ENCODE results near the gene ZBTB12.
"Not testable (repeated sequence)": the region's sequence is repeated elsewhere in the genome, so short reads cannot be mapped to it uniquely, and the experiment has no call there.

The ZBTB12 gene

DNA sequence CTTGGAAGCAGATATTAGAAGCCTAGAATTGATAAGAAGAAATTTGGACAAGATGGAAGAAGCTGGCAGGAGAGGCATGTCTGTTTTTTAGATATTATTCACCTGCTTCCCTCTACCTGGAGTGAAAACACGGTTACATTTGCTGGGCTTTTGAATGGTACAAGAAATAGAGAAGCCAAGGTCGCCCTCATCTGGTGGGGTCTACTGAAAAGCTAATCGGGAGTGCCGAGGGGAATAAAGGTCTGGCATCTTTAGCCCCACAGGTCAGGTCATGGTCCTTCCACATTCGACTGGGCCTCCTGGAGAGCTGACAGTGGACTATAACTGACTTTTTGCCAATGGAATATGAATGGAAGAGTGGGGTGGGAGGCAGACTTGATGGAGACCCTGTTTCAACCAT, 21.1 kb upstream of the ZBTB12 start:
- no peak for DNase-seq

DNA sequence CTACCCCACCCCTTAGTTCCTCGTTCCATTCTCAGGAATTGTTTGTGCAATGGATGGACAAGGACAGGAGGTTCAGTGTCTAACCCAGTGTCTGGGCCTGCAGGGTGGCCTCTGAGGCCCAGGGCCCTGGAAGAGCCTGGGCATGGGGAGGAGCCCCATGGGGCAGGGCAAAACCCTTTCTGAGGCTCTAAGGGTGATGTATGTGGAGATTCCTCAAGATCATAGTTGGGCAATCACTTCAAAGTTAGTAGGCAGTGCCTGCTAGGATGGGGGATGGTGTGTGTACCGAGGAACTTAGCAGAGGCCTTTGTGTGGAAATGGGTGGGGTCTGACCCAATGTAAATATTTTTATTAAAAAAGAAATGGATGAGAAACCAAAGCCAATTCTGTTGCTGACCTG, 18.9 kb upstream of the ZBTB12 start:
- DNase-seq = no peak

DNA sequence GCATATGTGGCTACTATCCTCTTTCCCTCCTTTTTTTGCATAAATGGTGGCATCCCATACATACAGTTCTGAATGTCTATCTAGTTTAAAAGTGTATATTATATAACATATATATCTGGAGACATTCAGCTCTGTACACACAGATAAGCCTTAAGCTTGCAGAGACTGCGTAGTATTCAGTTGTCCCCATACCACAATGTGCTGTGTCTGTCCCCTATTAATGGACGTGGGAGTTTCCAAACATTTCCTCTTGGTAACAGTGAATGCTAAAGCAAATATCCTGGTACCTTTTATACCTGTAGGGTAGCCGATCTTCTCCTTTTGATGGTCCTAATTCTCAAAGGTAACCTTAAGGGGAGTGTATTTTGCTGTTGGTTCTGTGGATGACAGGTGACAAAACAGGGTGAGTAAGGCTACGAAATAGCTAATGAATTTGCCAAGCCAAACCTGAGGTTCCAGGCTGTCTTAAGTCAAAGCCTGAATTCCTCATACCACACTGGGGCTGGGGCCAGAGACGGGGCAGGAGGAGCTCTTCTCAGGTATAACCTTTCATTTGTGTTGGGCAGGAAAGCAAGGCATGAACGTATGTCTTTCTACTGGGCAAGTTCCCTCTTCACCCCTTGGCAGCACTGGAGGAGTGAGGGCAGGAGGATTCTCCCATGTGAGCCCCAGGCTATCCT, 17.9 kb upstream of the ZBTB12 start:
- no peak for DNase-seq

DNA sequence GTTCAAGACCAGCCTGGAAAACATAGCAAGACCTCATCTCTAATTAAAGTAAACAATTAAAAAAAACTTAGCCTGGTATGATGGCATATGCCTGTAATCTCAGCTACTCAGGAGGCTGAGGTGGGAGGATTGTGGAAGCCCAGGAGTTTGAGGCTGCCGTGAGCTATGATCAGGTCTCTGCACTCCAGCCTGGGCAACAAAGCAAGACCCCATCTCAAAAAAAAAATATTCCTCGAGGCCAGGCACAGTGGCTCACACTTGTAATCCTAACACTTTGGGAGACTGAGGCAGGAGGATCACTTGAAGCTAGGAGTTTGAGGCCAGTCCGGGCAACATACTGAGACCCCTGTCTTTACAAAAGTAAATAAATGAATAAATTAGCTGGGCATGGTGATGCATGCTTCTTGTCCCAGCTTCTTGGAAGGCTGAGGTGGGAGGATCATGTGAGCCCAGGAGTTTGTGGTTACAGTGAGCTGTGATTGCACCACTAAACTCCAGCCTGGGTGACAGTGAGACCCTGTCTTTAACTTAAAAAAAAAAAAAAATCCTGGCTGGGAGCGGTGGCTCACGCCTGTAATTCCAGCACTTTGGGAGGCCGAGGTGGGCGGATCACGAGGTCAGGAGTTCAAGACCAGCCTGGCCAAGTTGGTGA, 16.3 kb upstream of the ZBTB12 start:
- no peak for DNase-seq

DNA sequence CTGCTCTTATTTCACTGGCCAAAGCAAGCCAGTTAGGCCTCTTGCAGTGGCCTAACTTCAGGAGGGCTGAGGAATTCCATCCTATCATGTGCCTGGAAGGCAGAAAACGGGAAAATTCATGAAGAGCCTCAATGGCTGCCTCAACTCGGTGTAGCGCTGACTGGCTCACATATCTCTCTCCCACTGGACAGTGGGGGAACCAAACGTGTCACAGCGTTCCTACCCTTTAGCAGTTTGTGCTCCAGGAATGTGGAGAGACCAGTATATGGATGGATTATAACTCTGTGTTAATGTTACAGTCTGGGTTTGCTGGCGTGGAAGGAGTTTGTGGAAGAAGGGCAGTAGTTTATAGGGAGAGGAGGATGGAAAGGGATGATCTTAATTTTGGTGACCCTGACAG, 13.9 kb upstream of the ZBTB12 start:
- no peak for DNase-seq

DNA sequence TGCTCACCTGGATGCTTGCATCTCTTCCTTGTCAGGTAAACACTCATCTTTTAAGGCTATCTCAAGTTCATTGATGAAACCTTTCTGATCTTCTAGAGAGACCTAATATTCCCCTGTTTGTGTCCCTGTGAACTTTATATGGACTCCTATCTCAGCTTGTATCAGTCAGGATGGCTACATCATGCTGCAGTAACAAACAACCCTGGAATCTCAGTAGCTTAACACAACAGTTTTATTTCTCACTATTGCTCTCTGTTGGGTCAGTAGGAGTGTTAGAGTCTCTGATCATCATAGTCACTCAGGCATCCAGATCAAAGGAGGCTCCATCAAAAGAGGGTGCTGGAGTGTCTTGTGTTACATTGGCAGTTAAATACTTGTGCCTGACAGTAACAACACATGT, 13.5 kb upstream of the ZBTB12 start:
- no peak for DNase-seq

DNA sequence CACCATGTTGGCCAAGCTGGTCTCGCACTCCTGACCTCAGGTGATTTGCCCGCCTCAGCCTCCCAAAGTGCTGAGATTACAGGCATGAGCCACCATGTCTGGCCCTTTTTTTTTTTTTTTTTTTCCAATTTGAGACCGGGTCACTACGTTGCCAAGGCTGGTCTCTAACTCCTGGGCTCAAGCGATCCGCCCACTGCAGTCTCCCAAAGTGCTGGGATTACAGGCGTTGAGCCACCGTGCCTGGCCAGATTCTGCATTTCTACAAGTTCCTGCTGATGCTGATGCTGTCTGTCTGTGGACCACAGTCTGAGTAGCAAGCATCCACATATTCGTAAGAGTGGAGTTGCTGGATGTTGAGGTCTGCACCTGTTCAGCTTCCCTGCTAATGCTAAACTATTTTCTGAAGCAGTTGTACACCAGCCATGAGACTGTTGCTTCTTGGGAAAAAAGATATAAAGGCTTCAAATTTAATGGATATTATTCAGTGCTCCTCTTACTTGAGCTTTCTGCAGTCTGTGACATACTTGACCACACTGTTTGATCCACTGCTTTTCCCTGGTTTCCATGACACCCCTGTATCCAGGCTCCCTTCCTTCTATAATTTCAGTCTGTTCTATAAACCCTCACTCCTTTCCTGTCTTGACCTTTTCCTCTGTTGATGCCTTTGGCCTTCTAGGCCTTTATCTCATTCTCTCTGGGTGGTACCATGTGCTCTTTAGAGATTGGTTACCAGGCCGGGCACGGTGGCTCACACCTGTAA, 10.1 kb upstream of the ZBTB12 start:
- no peak for DNase-seq

DNA sequence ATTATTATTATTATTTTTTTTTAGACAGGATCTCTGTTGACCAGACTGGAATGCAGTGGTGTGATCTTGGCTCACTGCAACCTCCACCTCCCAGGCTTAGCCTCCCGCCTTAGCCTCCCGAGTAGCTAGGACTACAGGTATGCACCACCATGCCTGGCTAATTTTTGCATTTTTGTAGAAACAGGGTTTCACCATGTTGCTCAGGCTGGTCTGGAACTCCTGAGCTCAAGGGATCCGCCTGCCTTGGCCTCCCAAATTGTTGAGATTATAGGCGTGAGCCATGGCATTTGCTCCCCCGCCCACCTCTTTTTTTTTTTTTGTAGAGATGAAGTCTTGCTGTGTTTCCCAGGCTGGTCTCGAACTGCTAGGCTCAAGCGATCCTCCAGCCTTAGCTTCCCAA, 7.4 kb upstream of the ZBTB12 start:
- not testable (repeated sequence) for DNase-seq

DNA sequence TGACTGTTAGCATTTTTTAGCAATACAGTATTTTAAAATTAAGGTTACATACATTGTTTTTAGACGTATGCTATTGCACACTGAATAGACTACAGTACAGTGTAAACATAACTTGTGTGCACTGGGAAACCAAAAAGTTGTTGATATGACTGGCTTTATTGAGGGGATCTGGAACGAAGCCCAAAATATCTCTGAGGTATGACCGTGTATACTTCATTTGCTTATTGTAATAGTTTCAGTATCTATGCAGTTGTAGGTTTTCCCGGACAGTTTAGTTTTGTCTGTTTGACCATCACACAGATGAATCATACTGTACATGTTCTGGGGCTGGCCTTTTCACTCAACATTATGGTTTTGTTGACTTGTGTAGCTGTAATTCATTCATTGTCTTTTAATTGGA, 6.9 kb upstream of the ZBTB12 start:
- no peak for DNase-seq

DNA sequence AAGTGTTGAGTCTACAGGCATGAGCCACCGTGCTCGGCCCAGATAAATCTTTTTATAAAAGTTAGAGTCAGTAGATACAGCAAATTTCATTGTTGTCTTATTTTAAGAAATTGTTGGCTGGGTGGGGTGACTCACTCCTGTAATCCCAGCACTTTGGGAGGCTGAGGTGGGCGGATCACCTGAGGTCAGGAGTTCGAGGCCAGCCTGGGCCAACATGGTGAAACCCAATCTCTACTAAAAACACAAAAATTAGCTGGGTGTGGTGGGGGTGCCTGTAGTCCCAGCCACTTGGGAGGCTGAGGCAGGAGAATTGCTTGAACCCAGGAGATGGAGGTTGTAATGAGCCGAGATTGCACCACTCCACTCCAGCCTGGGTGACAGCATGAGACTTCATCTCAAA, 6.4 kb upstream of the ZBTB12 start:
- not testable (repeated sequence) for DNase-seq

DNA sequence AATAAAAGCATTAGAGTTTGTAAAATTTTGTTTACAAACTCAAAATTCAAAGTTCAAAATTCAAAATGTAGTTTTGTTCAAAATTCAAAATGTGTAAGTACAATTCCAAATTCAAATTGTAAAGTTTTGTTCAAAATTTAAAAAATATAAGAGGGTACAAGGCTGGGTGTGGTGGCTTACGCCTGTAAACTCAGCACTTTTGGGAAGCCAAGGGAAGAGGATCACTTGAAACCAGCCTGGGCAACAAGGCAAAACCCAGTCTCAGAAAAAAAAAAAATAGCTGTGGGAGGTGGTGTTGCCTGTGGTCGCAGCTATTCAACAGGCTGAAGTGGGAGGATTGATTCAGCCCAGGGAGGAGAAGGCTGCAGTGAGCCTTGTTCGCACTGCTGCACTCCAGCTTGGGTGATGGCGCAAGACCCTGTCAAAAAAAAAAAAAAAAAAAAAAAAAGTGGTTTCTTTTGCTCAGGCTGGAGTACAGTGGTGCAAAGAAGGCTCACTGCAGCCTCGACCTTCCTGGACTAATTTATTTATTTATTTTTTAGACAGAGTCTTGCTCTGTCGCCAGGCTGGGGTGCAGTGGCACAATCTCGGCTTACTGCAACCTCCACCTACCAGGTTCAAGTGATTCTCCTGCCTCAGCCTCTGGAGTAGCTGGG, 5.4 kb upstream of the ZBTB12 start:
- DNase-seq = no peak

DNA sequence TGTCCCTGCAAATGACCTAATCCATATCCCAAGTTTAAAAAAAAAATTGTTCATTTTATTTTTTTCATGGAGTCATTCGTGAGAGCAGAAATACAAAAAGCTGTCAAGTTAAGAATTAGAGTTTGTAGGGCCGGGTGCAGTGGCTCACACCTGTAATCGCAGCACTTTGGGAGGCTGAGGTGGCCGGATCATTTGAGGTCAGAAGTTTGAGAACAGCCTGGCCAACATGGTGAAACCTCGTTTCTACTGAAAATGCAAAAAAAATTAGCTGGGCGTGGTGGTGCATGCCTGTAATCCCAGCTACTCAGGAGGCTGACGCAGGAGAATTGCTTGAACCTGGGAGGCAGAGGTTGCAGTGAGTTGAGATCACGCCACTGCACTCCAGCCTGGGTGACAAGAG, 4.8 kb upstream of the ZBTB12 start:
- not testable (repeated sequence) for DNase-seq

DNA sequence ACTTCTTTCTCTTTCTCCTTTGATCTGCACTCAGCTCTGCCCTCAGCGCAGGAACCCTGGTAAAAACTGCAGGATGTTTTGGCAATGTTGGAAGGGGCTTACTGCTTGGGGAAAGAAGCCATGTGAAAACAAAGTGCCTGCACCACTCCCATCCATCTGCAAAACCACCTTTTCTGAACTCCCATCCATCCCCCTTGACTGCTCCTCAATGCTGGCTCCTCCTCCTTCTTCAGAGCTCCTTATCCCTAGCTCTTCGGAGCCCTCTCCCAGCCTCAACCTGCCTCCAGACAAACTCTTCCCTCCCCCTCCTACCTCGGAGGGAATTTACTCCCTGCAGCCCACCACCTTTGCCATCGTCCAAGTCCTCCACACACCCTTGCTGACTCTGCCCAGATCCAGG, 4.2 kb upstream of the ZBTB12 start:
- DNase-seq = no peak

DNA sequence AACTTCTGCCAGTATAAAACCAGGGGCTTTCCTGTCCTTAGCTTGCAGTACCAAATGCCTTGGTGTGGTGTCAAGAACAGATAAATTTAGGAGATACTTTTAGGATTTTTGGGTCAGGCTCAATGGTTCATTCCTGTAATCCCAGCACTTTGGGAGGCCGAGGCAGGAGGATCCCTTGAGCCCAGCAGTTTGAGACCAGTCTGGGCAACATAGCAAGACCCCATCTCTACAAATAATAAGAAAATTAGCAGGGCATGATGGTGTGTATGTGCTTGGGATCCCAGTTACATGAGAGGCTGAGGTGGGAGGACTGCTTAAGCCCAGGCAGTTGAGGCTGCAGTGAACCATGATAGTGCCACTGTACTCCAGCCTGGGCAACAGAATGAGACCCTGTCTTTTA, 3.2 kb upstream of the ZBTB12 start:
- no peak for DNase-seq

DNA sequence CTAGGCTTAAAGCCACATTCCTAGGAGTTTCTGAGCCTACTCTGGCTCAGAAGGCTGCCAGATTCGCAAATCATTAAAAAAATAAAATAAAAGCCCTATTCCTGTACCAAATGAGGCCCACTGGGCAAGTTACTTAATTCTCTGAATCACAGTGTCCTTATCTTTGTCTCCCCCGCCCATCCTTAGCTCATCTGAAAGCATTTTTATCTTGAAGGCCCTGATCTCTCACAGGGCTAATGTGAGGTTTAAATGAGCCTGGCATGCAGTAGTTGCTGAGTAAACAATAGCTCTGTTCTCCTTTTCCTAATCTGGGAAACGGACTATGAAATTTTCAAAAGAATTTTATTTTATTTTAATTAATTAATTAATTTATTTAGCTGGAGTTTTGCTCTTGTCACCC, 2.1 kb upstream of the ZBTB12 start:
- no peak for DNase-seq

DNA sequence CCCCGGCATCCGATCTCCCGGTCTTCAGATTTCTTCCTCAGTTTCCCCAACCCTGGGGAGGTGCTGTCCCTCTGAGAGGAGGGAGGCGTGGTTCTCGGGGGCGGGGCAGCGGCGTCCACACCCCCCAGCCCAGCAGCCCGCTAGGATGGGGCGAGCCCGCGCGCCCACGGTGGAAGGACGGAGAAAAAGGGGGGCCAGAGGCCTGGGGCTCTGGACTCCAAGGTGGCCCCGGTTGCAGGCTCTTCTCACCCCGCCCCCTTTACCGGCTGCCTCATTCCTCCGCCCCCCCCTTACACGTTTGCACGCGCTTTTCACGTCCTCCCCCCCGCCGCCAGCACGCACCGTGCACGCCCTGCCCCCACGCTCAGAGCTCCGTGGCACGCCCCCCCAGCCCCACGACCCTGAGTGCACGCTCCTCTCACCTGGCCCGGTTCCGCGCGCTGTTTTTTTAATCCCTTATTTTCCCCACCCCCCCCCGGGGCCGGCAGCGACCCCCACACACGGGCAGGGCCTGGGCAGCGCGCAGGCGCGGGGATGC, 402 bp downstream of the ZBTB12 start:
- peak in 41 of 58 donors; percentile 11 to 81 (median 69) for DNase-seq

DNA sequence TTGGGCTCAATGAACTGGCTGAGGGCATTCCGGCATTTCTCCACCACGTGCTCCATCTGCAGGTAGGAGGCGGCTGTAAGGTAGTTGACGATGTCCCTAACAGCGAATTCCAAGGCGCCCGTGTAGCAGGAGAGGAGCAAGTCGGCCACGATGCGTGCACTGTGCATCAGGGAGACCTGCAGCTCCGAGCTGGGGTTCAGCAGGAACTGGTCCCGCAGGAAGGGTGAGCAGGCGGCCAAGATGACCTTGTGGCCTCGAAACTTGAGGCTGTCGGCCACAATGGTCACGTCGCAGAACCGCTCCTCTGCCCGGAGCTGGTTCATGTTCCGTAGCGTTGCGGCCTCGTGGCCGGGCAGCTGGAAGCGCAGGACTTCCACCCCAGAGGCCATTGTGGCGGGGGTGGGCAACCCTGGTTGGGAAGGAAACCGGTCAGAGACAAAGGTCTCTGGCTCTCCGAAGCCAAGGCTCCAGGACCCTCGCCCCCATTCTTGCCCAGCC, 920 bp downstream of the ZBTB12 start:
- DNase-seq = peak in 18 of 58 donors; percentile 12 to 60 (median 49)

DNA sequence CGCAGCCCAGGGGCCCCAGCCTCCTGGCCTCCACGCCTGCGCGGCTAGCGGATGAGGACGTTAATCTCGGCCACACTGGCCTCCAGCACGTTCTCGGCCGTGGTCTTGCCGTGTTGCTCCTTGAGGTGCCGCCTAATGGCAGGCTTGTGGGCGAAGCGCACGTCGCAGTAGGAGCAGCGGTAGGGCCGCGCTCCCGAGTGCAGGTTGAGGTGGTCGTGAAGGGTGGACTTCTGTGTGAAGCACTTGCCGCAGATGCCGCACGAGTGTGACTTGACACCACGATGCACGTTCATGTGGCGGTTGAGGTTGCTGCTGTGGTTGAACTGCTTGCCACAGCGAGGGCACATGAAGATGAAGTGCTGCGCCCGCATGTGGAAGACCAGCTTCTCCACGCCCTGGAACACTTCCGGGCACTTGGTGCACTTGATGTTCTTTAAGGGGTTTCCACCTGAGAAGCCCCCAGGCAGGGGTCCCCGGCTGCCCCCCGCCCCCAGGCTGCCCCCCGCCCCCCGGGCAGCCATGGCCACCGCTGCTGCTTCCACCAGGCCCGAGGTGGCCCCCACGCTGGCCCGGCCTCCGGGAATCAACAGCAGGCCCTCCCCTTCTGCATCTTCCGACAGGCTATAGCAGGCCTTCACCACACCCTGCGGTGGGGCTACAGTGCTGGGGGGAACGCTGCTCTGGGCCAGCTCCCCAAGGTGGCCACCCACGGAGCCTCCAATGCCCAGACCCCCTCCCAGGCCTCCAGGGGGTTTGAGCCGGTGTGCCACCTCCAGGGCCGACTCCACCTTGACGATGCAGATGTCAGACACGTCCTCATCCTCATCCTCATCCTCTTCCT, 1.8 kb downstream of the ZBTB12 start:
- DNase-seq = no peak

DNA sequence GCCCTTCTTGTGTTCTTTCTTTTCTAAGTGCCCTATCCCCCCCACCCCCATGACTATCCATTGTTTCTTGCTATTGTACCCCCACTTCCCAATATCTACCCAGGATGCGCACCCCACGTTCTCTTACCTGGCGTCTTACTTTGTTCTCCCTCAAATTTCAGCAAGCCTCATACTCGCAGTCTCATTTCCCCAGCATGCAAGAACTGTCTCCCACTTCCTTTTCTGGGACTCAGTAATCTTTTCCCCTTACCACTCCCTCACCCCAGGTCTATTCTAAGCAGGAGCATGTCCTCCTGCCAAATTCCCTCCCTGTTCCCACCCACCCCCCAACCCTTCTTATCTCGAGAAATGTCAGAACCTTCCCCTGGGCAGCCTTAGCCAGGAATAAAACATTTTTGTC, 2.7 kb downstream of the ZBTB12 start:
- DNase-seq = no peak

DNA sequence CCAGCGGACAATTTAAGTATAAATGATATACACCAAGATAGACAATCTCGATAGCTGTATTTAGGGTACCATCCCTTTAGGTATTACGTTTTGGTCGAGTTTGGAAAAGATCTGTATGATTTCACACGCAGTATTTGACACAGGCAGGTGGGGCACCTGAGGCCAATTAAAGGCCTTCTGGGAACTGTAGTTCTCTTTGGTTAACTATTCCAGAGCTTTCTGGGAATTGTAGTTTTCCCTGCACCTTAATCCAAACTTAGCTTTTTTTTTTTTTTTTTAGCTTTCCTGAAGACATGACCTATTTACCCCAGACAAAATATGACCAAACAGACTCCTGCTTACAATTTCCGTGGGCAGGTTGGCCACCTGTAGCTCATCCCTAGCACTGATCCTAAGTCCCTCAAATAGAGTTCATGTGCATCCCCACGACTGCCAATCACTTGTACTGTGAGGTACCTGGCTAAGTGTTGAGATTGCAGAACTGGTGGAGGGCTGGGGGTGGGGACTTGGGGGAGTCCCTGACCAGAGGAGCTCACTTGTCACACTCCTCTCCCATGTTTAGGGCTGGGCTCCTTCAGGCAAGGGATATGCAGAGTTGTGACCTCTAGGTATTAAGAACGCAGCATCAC, 3.4 kb downstream of the ZBTB12 start:
- DNase-seq = peak in 17 of 58 donors; percentile 7 to 50 (median 31)
